HG02642 (cell line): Measurements from ENCODE around the gene CDK1.

ENCODE experiments used
- ATAC-seq: cut with Tn5 transposase; IDR thresholded peaks from one replicate; pipeline ENCODE4 v1.9.1; 2021; ENCODE audit warnings: mild to moderate bottlenecking; ENCODE audit not compliant: unreplicated experiment, poor library complexity

CDK1 gene

DNA sequence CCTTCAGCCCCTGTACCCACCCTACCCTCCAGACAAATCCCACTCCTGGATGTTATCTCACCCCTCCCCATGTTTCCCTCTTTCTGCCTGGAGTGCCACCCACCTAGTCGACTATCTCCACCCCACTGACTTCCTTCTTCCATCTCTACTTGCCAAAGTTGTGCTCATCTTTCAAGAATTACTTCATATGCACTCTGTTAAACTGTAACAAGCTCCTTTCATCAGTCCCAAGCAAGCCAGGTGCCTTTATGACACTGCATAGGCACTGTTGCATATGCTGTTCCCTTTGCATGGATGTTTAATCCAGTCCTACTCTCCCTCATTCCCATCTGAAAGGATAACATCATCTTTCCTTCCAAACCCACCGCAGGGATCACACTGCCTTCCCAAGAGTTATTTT is 8.9 kb upstream of the CDK1 start:
- ATAC-seq: no peak

DNA sequence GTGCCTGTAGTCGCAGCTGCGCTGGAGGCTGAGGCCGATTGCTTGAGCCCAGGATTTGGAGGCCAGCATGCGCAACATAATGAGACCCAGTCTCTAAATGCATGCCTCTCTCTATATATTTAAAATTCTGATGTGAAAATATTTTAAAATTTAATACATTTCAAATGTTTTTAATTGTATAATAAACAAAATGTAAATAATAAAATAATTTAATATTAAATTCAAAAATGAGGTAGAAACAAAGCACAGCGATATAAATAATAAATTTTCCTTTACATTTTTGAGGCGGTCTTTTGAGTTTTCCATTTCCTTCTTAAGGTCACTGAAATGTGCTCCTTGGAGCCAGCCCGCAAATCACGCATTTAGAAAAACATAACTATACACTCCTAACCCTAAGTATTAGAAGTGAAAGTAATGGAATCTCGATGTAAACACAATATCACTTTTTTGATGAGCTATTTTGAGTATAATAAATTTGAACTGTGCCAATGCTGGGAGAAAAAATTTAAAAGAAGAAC is 523 bp upstream of the CDK1 start:
- ATAC-seq: peak; percentile 3

DNA sequence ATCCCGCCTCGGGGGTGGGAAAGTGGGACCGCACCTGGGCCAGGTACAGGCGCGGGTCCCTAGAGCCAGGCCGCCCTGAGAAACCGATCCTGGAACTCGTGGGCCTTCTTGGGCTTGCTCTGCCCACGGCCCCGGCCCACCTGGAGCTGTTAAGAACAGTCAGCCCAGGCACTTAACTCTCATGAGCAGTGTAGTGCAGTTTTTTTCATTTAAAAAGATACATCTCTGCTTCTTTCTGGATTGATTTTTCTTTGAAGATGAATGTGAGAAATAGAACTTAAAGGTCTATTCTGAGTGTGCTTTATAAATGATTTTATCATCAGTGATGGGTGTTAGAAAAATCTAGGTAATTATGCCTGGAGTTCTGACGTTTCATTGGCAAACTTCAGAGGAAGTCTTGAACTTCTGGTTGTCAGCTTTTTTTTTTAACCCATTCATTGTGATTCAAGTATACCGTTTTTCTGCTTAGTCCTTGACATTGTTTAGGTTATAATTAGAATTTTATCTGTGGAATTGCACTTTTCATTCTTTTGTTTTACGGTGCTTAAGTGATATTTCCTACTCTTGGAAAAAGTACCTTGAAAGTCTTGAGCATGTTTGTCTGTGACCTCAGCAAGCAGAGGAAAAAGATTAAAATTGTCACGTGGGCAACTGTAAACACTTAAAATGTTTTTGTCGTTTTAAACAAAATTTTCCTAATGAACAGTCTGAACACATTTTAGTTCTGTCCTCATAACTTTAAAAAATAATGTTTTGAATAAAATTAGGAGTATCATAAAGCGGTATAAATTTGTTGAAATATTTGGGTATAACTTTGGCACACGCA is 906 bp downstream of the CDK1 start:
- ATAC-seq: peak; percentile 22

DNA sequence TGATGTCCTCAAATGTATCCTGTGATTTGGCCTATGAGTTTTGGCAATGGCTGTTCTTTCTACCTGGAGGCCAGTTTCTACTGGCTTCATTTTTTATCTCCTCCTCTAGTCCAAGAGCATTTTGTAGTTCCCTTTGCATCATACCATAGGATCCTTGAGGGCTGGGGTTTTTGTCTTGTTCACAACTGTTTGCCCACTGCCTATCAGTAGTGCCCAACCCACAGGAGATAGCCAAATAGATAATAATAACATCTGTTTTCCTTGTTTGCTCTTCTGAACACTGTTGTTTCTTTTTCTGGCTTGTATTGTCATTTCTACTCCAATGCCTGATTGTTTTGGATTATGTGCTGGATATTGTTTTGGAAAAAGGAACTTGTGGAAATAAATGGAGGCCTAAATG is 3.4 kb downstream of the CDK1 start:
- no peak for ATAC-seq

DNA sequence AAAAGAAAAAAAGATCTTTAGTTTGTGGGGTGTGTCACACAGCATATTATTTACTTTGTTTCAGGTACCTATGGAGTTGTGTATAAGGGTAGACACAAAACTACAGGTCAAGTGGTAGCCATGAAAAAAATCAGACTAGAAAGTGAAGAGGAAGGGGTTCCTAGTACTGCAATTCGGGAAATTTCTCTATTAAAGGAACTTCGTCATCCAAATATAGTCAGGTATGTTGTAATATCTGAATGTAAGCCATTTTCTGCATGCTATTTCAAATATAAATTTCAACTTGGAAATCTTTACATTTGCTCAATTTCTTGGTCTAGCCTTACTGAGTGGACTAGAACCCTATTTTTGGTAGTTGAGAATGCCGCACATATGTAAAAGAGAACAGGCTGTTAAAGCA is 6.4 kb downstream of the CDK1 start:
- ATAC-seq: no peak

DNA sequence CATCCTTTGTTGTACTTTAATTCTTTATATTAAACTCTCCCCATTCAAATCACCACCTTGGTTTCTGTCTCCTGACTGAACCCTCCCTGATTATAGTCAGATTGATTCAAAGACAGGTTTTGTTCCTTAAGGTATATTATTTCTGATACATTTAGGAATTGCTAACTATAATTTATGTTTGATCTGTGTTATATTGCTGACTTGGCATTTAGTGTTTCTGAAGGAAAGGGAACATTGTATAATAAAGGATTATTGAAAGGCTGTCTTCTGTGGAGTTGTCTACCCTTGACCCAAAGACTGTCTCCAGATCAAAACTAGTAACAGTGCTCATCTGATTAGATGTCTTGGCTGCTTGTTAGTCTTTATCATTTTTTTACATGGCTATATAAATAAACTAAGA is 10.3 kb downstream of the CDK1 start:
- no peak for ATAC-seq

DNA sequence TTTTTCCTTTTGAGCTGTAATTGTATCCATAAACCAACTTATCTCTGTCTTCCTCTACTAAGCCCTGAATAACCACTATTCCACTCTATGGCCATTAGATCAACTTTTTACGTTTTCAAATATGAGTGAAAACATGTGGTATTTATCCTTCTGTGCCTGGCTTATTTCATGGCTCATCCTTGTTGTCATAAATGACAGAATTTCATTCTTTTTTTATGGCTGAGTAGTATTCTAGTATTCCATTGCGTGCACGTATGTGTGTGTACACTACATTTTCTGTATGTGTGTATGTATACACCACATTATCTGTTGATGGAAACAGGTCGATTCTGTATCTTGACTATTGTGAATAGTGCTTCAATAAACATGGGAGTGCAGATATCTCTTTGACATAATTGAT is 11.1 kb downstream of the CDK1 start:
- ATAC-seq: no peak

DNA sequence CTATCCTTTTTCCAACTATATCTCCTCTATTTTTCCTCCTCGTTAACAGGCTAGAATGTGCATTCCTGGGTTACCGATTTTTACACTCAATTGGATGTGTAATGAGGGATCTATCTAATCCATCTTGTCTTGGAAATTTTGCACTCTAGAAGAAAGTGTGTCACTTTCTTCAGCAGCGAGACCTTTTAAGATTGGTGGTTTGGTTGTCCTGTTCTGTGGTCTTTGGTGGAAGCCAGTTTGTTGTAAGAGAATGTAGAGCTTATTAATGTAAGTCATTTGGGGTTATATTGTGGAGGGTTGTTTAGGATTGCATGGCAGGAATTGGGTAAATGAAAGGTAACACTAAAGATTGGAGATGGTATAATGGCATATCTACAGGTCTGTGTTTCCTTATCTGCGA is 16.7 kb downstream of the CDK1 start:
- ATAC-seq: no peak

DNA sequence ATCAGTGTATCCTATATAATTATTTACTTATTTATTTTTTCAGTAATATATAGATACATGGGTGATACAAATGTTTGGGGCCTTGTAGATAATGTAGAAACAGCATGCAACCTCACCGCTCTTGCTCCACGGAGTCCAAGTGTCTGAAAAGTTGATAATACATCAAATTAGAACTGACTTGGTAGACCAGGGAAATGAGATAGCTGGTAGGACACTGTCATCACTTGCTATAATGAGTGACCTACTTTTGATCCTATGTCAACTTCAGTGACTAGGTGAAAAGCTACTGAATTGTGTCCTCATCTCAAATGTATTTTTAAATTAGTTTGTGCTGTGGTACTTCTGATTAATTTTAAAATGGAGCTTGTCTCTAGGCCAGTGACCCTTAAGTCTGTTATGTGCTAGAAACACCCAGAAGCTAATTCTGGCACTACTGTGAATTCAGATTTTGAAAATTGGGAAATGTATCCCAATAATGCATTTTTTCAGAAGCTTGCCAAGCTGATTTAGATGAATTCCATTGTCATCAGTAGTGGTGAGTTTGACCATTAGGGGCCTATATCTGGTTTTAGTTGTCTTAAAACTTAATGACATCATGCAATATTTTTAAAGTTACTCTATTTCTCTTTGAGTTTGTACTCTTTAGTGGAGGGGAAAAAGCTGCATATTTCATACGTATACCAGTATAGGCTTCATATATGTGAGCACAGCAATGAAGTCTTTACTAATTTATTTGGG is 17.4 kb downstream of the CDK1 start:
- no peak for ATAC-seq

DNA sequence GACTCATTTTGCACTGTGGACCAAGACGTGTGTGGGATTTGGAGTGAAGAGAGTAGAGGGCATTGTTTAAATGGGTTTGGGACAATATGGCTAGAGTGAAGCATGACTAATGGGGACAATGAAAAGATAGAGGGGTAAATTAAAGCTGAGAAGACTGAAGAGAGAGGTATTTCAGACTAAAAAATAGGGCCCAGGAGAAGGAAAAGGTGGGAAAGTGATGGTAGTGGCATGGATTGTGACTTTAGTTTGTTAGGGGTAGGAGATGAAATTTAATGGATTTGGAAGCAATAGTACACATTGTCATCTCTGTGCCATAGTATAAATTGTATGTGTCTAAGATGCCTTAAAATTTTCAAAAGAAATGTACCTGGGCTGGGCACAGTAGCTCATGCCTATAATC is 18.2 kb downstream of the CDK1 start:
- ATAC-seq: no peak

DNA sequence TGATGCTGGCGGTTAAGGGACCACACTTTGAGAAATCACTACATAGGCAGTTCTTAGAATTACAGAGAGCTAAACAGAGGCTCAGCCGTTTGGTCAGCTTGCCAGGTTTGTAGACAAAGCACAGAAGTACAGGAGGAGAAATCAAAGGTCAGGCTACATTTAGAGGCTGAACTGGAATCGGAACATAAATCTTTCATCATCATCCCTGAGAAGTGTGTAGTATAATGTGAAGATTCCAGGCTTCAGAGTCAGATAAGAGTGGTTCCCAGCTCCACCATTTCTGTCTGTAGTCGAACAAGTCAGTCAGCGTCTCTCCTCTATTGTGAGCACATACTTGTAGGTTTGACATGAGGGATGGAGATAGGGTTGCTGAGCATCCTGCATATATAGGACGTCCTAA is 18.9 kb downstream of the CDK1 start:
- ATAC-seq: no peak

DNA sequence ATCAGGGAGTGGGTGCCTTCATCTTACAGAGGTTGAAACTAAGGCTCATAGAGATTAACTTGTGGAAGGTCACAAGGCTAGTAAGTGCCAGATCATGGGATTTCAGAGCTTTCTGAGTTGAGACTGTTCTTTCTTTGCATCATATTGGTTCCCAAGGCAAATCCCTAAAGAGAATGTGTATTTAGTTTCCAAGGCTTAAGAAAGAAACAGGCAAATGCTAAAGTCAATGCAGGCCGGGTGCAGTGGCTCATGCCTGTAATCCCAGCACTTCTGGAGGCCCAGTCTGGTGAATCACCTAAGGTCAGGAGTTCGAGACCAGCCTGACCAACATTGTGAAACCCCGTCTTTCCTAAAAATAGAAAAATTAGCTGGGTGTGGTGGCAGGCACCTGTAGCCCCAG is 19.8 kb downstream of the CDK1 start:
- no peak for ATAC-seq

DNA sequence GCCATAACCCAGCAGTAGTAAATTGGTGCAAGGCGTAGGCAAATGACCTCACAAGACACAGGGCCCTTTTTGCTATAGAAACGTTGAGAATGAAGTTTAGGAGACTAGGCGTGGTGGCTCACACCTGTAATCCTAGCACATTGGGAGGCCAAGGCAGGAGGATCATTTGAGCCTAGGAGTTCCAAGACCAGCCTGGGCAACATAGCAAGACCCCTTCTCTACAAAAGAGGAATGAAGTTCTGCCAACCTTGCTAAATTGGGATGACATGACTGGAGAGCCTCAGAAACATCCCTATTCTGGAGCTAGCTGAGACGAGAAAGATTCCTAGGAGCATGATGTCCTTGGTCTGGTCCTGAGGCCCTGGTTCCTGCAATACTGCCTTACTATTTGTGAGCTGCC is 20.6 kb downstream of the CDK1 start:
- ATAC-seq: no peak

DNA sequence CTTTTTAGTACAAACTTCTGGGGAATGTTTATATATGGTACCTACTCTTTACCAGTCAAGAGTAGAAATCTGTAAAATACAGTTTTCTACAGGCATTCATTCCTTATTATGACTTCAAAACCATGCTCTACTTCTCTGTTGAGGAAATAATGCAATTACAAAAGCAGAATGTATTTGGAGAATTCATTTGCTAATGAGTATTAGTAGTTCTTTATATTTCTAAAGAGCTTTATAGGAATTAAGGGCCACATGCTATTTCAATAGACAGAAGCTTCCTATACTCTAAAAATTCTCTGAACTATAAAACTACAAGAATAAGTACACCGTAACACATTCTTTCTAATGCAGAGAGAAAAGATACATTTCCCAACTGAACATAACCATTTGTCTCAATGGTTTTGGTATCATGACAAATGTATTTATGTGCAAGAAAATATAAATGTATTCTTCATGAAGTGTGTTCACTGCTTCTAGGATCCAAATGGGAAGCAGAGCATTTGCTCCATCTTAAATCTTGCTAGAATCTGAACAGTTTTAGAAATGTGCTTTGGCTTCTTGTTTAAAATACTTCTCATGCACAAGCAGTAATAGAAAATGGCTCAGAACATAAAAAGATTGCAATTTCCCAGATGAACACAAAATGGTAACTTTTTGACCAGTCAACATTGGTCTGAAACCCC is 21.8 kb downstream of the CDK1 start:
- ATAC-seq: no peak

DNA sequence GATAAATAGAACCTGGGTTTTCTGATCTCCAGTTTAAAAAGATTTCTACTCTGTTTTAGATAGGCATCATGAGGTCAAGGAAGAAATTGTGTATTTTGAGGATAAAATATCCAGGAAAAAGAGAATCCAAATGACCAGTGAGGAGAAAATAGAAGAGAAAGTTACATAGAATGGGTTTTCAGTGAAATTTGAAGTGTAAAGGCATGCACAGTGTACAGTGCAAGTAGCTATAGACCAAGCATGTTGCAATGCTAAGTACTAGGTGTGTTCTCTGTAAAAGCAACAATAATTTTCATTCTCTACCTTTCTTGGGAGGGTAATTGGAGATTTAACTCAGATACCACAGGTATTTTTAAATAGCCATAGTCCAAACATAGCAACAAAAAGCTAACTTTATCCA is 22.6 kb downstream of the CDK1 start:
- ATAC-seq: no peak

DNA sequence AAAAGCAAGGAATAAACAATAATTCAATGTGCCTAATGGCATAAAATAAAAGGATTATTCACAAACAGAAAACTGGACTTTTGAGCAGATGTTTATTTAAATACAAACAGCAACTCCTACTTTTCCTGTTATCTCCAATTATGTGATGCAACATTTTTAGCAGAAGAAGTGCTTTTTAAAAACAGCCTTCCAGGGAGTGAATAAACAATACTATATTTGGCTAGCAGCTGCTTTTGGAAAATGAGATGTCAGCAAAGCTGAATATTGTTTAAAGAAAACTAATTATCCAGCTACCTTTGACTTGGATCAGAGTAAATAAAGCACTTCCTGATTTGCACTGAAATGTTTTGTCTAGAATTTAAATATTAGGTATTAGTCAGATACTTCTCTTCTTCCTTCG is 23.2 kb downstream of the CDK1 start:
- no peak for ATAC-seq

DNA sequence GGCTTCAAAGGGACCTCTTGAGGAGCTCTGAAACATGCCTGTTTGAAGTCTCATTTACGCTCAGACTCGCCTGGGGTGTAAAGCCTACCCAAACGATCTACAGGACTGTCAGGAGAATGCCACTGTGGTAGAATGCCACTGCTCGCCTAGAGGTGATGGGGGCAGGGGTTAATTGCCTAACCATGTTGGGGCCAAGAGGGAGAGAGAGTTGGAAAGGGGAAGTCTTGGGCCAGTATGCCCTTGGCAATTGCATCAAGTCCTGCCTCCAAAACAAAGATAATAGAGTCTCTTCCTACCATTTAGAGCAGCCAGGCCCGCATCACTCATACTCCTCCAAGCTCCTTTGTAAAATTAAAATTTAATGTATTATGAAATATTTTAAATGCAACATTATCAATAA is 25.2 kb downstream of the CDK1 start:
- ATAC-seq: no peak

DNA sequence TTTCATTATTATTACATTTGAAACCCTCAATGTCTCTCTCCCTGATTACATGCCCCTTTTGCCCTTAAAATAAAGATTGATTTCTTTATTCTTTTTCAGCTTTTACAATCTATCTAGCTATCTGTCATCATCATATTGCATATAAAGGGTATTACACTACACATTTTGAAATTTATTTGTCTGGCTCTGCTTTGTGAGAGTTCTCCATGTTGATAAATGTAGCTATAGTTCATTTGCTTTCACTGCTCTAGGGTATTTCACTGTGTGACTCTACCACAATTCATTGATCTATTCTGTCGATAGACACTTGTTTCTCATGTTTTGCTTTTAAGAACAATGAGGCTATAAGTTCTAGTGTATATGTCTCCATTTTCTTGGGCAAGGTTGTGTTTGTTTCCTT is 25.6 kb downstream of the CDK1 start:
- ATAC-seq: no peak

DNA sequence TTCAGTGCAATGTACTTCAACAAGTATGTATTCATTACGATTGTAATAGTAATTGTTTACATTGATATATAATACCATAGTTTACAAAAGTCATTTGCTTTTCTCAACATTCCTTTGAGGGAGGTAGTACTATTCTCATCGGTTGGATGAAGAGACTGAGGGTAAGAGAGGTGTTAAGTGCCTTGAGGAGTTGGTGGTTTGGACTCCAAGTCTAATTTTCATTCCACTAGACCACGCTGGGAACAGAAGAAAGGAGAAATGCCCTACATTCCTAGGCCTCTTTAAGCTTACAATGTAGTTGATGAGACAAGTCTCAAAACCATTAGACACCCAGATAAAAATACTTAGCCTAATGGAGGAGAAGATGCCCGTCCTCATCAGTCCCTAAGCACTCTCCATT is 28.6 kb downstream of the CDK1 start:
- ATAC-seq: no peak

DNA sequence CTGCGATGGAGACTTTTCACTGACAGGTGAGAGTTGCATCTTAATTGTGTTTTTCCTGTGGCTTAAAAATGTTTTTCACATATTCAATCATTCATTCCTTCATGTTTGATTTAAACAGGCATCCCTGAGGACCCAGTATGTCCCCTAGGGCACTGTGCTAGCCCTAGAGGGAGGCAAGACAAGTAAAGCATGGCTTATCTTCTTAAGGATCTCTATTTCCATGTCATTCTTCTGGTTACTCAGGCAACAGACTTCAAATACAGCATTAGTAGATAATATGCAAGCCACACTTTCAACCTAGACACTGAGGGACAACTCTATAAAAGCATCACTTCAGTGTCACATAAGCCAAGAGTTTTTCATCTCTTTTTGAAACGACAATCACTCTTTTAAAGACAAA is 29.2 kb downstream of the CDK1 start:
- ATAC-seq: no peak

DNA sequence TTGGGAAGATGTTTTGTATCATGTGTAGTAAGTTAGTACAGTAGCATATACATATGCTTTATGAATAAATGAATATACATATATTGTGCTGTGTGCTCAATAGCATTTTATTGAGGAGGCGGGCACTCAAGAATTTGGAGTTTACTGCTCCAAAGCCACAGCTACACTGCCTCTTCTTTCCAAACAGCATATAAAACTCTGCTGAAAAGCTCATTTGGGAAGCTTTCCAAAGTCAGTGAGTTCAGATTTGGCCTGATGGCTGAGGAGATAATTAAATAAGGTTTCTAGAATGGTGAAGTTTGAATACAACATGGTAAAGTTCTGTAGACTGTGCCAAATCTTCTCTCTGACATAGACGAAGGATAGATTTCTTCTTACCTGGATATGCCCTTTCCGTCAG is 29.8 kb downstream of the CDK1 start:
- ATAC-seq: no peak
